GM12801 (cell line): ENCODE measurements around the gene NDUFV2.

Experiments
- CTCF ChIP-seq: IDR thresholded peaks from one replicate; pipeline ENCODE4 v1.5.1; 2011; ENCODE audit warnings: control low read depth; ENCODE audit not compliant: insufficient read length; ENCODE audit errors: extremely low read depth

The NDUFV2 gene

GRCh38 chr18:9081940-9082339 lies 20.6 kb upstream of the NDUFV2 start:
- no peak for TF ChIP-seq CTCF

GRCh38 chr18:9082711-9083510 lies 19.6 kb upstream of the NDUFV2 start:
- no peak for TF ChIP-seq CTCF

GRCh38 chr18:9086015-9086414 lies 16.5 kb upstream of the NDUFV2 start:
- TF ChIP-seq CTCF = no peak

- no peak for TF ChIP-seq CTCF
These were observed 15.9 kb upstream of the NDUFV2 start for GRCh38 chr18:9086624-9087023.

- TF ChIP-seq CTCF = no peak
These were observed 15.4 kb upstream of the NDUFV2 start for GRCh38 chr18:9087144-9087543.

- no peak for TF ChIP-seq CTCF
These were observed 14.2 kb upstream of the NDUFV2 start for GRCh38 chr18:9088252-9088651.

- no peak for TF ChIP-seq CTCF
These were observed 11.9 kb upstream of the NDUFV2 start for GRCh38 chr18:9090578-9090977.

GRCh38 chr18:9091066-9091476 lies 11.4 kb upstream of the NDUFV2 start:
- TF ChIP-seq CTCF = no peak
